GM12801 (cell line): Measurements from ENCODE around the gene HSPA12A.

Source experiments
- CTCF ChIP-seq: IDR thresholded peaks from one replicate; pipeline ENCODE4 v1.5.1; 2011; ENCODE audit warnings: control low read depth; ENCODE audit not compliant: insufficient read length; ENCODE audit errors: extremely low read depth

The HSPA12A gene

GRCh38 chr10:116699471-116700150 is 42.8 kb downstream of the HSPA12A start:
- TF ChIP-seq CTCF = no peak

GRCh38 chr10:116699049-116699448 is 43.3 kb downstream of the HSPA12A start:
- TF ChIP-seq CTCF = no peak

GRCh38 chr10:116698364-116698763 is 44.0 kb downstream of the HSPA12A start:
- TF ChIP-seq CTCF = no peak

- no peak for TF ChIP-seq CTCF
Measured at GRCh38 chr10:116697816-116698215, 44.5 kb downstream of the HSPA12A start.

GRCh38 chr10:116696919-116697318 is 45.4 kb downstream of the HSPA12A start:
- TF ChIP-seq CTCF = no peak

- TF ChIP-seq CTCF = no peak
Measured at GRCh38 chr10:116694927-116695268, 47.5 kb downstream of the HSPA12A start.

- no peak for TF ChIP-seq CTCF
Measured at GRCh38 chr10:116694243-116694926, 48.0 kb downstream of the HSPA12A start.
